ENCODE measurements around the gene OSER1. TPM values are rescaled to one million over a fixed set of nuclear protein-coding genes. Genes with fewer than 3 reads are reported as not detected.

OSER1 gene
- total and polyA plus RNA-seq, 5 donors = 22.6 to 44.5 (median 35.0) TPM

- no peaks in the 10 kb centered on the region for H3K9me3 ChIP-seq (ENCODE audit: control insufficient read depth, low read length)
- peaks cover 6% of the 10 kb centered on the region for H3K4me1 ChIP-seq (ENCODE audit: control insufficient read depth, insufficient read depth, low read length)
- no peak overlapping the region for H3K4me3 ChIP-seq (ENCODE audit: low read length)
- 87% methylated on average over 5 of the region's 5 CpGs for WGBS
- no peak overlapping the region for H3K27ac ChIP-seq (ENCODE audit: low read length)
- H3K27me3 ChIP-seq (ENCODE audit: control insufficient read depth, insufficient read depth) = no peaks in the 10 kb centered on the region
- intact Hi-C loops (cut with DNase I) = no loop called here
- no peak for DNase-seq
- no peak for ATAC-seq
Observed at GRCh38 chr20:44223721-44224120, 13.2 kb upstream of the OSER1 start.

- 40% methylated on average over 7 of the region's 7 CpGs for WGBS
- DNase-seq = peak in 1 of 3 donors; percentile 60
- Histone ChIP-seq H3K27ac (ENCODE audit: low read length) (peak overlapping the region; percentile 74), H3K27me3 (ENCODE audit: control insufficient read depth, insufficient read depth) (no peaks in the 10 kb centered on the region), H3K4me1 (ENCODE audit: control insufficient read depth, insufficient read depth, low read length) (peaks cover 6% of the 10 kb centered on the region), H3K9me3 (ENCODE audit: control insufficient read depth, low read length) (no peaks in the 10 kb centered on the region), H3K4me3 (ENCODE audit: low read length) (no peak overlapping the region)
- intact Hi-C loops (cut with DNase I) = no loop called here
- ATAC-seq = peak; percentile 41 to 67
Observed at GRCh38 chr20:44222633-44223368, 12.2 kb upstream of the OSER1 start.

- intact Hi-C loops (cut with DNase I) = no loop called here
Observed at GRCh38 chr20:44222027-44222426, 11.5 kb upstream of the OSER1 start.

GRCh38 chr20:44221368-44221954, 10.9 kb upstream of the OSER1 start:
- Histone ChIP-seq H3K4me3 (ENCODE audit: low read length) (no peak overlapping the region), H3K4me1 (ENCODE audit: control insufficient read depth, insufficient read depth, low read length) (peaks cover 6% of the 10 kb centered on the region), H3K27ac (ENCODE audit: low read length) (peak overlapping the region; percentile 51), H3K9me3 (ENCODE audit: control insufficient read depth, low read length) (no peaks in the 10 kb centered on the region), H3K27me3 (ENCODE audit: control insufficient read depth, insufficient read depth) (no peaks in the 10 kb centered on the region)
- 81% methylated on average over 3 of the region's 3 CpGs for WGBS
- intact Hi-C loops (cut with DNase I) = no loop called here
- ATAC-seq (no peak), DNase-seq (no peak)

More at GRCh38 chr20:44222027-44222426, 11.5 kb upstream of the OSER1 start:
- H3K9me3 ChIP-seq (ENCODE audit: control insufficient read depth, low read length) = no peaks in the 10 kb centered on the region
- H3K4me1 ChIP-seq (ENCODE audit: control insufficient read depth, insufficient read depth, low read length) = peaks cover 6% of the 10 kb centered on the region
- H3K27me3 ChIP-seq (ENCODE audit: control insufficient read depth, insufficient read depth) = no peaks in the 10 kb centered on the region
- no peak for DNase-seq
- H3K4me3 ChIP-seq (ENCODE audit: low read length) = no peak overlapping the region
- ATAC-seq = no peak
- WGBS = 96% methylated on average over 5 of the region's 5 CpGs
- H3K27ac ChIP-seq (ENCODE audit: low read length) = peak overlapping the region; percentile 74

- Histone ChIP-seq H3K4me3 (ENCODE audit: low read length) (no peak overlapping the region), H3K27ac (ENCODE audit: low read length) (peak overlapping the region; percentile 32), H3K27me3 (ENCODE audit: control insufficient read depth, insufficient read depth) (no peaks in the 10 kb centered on the region), H3K9me3 (ENCODE audit: control insufficient read depth, low read length) (no peaks in the 10 kb centered on the region), H3K4me1 (ENCODE audit: control insufficient read depth, insufficient read depth, low read length) (peaks cover 6% of the 10 kb centered on the region)
- intact Hi-C loops (cut with DNase I) = loop anchor here (5.0 to 10.0 kb wide), 6 partner anchors 165 to 515 kb away; no protein-coding TSS in a partner anchor
- whole genome bisulfite sequencing = 44% methylated on average over 6 of the region's 6 CpGs
- no peak for ATAC-seq
- no peak for DNase-seq
Observed at GRCh38 chr20:44219791-44220190, 9.2 kb upstream of the OSER1 start.

GRCh38 chr20:44219170-44219730, 8.7 kb upstream of the OSER1 start:
- WGBS = 47% methylated on average over 5 of the region's 5 CpGs
- peak overlapping the region; percentile 32 for H3K27ac ChIP-seq (ENCODE audit: low read length)

GRCh38 chr20:44218446-44218845, 7.9 kb upstream of the OSER1 start:
- no peak overlapping the region for H3K4me3 ChIP-seq (ENCODE audit: low read length)

More at GRCh38 chr20:44219170-44219730, 8.7 kb upstream of the OSER1 start:
- H3K9me3 ChIP-seq (ENCODE audit: control insufficient read depth, low read length) = no peaks in the 10 kb centered on the region
- no peak overlapping the region for H3K4me3 ChIP-seq (ENCODE audit: low read length)
- intact Hi-C loops (cut with DNase I) = loop anchor here (5.0 to 10.0 kb wide), 6 partner anchors 166 to 516 kb away; no protein-coding TSS in a partner anchor
- no peak for DNase-seq
- peaks cover 6% of the 10 kb centered on the region for H3K4me1 ChIP-seq (ENCODE audit: control insufficient read depth, insufficient read depth, low read length)
- no peak for ATAC-seq
- H3K27me3 ChIP-seq (ENCODE audit: control insufficient read depth, insufficient read depth) = no peaks in the 10 kb centered on the region

GRCh38 chr20:44217342-44218092, 6.9 kb upstream of the OSER1 start:
- peak; percentile 66 to 77 for ATAC-seq
- H3K4me3 ChIP-seq (ENCODE audit: low read length) = peak overlapping the region; percentile 40
- WGBS = 45% methylated on average over 11 of the region's 11 CpGs
- intact Hi-C loops (cut with DNase I) = loop anchor here (1.0 to 10.0 kb wide), 8 partner anchors 93 to 517 kb away; partner anchors contain the start of gene FITM2 (in 3 of the 4)
- H3K4me1 ChIP-seq (ENCODE audit: control insufficient read depth, insufficient read depth, low read length) = peaks cover 6% of the 10 kb centered on the region
- H3K27me3 ChIP-seq (ENCODE audit: control insufficient read depth, insufficient read depth) = no peaks in the 10 kb centered on the region
- DNase-seq = peak; percentile 59 to 82 (median 77)
- H3K27ac ChIP-seq (ENCODE audit: low read length) = no peak overlapping the region
- H3K9me3 ChIP-seq (ENCODE audit: control insufficient read depth, low read length) = no peaks in the 10 kb centered on the region

More at GRCh38 chr20:44218446-44218845, 7.9 kb upstream of the OSER1 start:
- WGBS = 59% methylated on average over 4 of the region's 4 CpGs
- intact Hi-C loops (cut with DNase I) = loop anchor here (5.0 to 10.0 kb wide), 6 partner anchors 166 to 516 kb away; no protein-coding TSS in a partner anchor
- ATAC-seq (no peak), DNase-seq (no peak)
- no peaks in the 10 kb centered on the region for H3K9me3 ChIP-seq (ENCODE audit: control insufficient read depth, low read length)
- H3K4me1 ChIP-seq (ENCODE audit: control insufficient read depth, insufficient read depth, low read length) = peaks cover 6% of the 10 kb centered on the region
- no peak overlapping the region for H3K27ac ChIP-seq (ENCODE audit: low read length)
- no peaks in the 10 kb centered on the region for H3K27me3 ChIP-seq (ENCODE audit: control insufficient read depth, insufficient read depth)

GRCh38 chr20:44215125-44215524, 4.6 kb upstream of the OSER1 start:
- WGBS = 50% methylated on average over 7 of the region's 7 CpGs
- Histone ChIP-seq H3K4me1 (ENCODE audit: control insufficient read depth, insufficient read depth, low read length) (peaks cover 6% of the 10 kb centered on the region), H3K27ac (ENCODE audit: low read length) (no peak overlapping the region), H3K4me3 (ENCODE audit: low read length) (no peak overlapping the region), H3K9me3 (ENCODE audit: control insufficient read depth, low read length) (no peaks in the 10 kb centered on the region), H3K27me3 (ENCODE audit: control insufficient read depth, insufficient read depth) (no peaks in the 10 kb centered on the region)
- ATAC-seq (no peak), DNase-seq (peak; percentile 73 to 89 (median 82))
- intact Hi-C loops (cut with DNase I) = loop anchor here (2.0 to 10.0 kb wide), 7 partner anchors 96 to 520 kb away; partner anchors contain the start of gene FITM2 (in 1 of the 4)

- no peak overlapping the region for H3K4me3 ChIP-seq (ENCODE audit: low read length)
- 78% methylated on average over 4 of the region's 4 CpGs for WGBS
- no peak for DNase-seq
- ATAC-seq = no peak
- peaks cover 2% of the 10 kb centered on the region for H3K4me1 ChIP-seq (ENCODE audit: control insufficient read depth, insufficient read depth, low read length)
- intact Hi-C loops (cut with DNase I) = loop anchor here (10.0 kb wide), 4 partner anchors 172 to 522 kb away; no protein-coding TSS in a partner anchor
- H3K27me3 ChIP-seq (ENCODE audit: control insufficient read depth, insufficient read depth) = no peaks in the 10 kb centered on the region
- H3K27ac ChIP-seq (ENCODE audit: low read length) = no peak overlapping the region
- H3K9me3 ChIP-seq (ENCODE audit: control insufficient read depth, low read length) = no peaks in the 10 kb centered on the region
Observed at GRCh38 chr20:44212792-44213191, 2.2 kb upstream of the OSER1 start.

Data from right cardiac atrium (tissue), 5 donors.